ENCODE data around the gene ATG4A. TPM values are rescaled to one million over a fixed set of nuclear protein-coding genes. Genes with fewer than 3 reads are reported as not detected.

The ATG4A gene
- total and polyA plus RNA-seq, 9 of the 15 experiments (the other 6 are each of a cell fraction or from before 2014, with no cell fraction given), result 7.3 to 24.5 (median 16.6) TPM

DNA sequence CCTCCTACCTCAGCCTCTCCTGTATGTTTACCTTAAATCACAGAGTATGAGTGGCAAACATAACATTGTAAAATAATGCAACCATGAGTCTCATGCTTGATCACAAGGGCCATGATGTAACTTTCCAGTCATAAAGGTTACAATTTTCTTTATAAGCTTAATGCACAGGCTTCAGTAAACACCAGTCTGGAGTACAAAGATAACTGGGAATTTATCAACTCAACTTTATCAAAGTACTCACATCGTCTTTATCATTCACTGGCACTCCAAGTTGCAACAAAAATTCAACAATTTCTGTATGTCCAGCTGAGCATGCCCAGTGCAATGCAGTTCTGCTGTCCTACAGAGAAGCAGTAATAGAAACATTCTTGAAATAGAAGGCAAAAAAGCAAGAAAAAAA, 3.1 kb upstream of the ATG4A start (continued):
- TF ChIP-seq BRF1 (IDR thresholded peaks at IDR 0.05; ENCODE audit: borderline replicate concordance, extremely low read depth, insufficient read length) (no peak), NCOA1 (IDR thresholded peaks at IDR 0.05; ENCODE audit: low read depth) (0 out of 2 replicates have a peak, but pooled peaks have one; percentile 31), STAG1 (CRISPR knock-in tag; IDR thresholded peaks at IDR 0.05; ENCODE audit: borderline replicate concordance) (no peak), CBFA2T3 (IDR thresholded peaks at IDR 0.05) (peak; percentile 90), POLR2A (conservative IDR thresholded peaks at IDR 0.05) (no peak), ZNF3 (CRISPR knock-in tag; IDR thresholded peaks at IDR 0.05) (no peak), SRSF3 (IDR thresholded peaks at IDR 0.05; ENCODE audit: insufficient read depth, low read length) (no peak), RUNX1 (IDR thresholded peaks at IDR 0.05; ENCODE audit: low read depth) (no peak), RBM34 (IDR thresholded peaks at IDR 0.05; ENCODE audit: borderline replicate concordance, insufficient read depth, low read length) (no peak), HMG20B (CRISPR knock-in tag; IDR thresholded peaks at IDR 0.05) (no peak), GTF2A2 (tag; IDR thresholded peaks at IDR 0.05) (no peak), RBM39 (optimal IDR thresholded peaks at IDR 0.05; ENCODE audit: low read depth, low read length) (no peak), TCF3 (CRISPR knock-in tag; IDR thresholded peaks at IDR 0.05) (peak; percentile 88), PCBP2 (IDR thresholded peaks at IDR 0.05; ENCODE audit: low read depth, low read length, poor library complexity, severe bottlenecking) (no peak), ZNF124 (CRISPR knock-in tag; IDR thresholded peaks at IDR 0.05) (no peak), MAZ (CRISPR knock-in tag; conservative IDR thresholded peaks at IDR 0.05 in 1 of 2, IDR thresholded peaks at IDR 0.05 in 1 of 2) (no peak), PHF8 (IDR thresholded peaks at IDR 0.05; ENCODE audit: borderline replicate concordance, low read length) (no peak), DPF2 (IDR thresholded peaks at IDR 0.05) (peak; percentile 87), NUFIP1 (IDR thresholded peaks at IDR 0.05; ENCODE audit: partially characterized antibody) (no peak), ILF3 (IDR thresholded peaks at IDR 0.05; ENCODE audit: borderline replicate concordance) (no peak), TAF1 (IDR thresholded peaks at IDR 0.05; ENCODE audit: control insufficient read depth, extremely low read depth, insufficient read depth, low read length, severe bottlenecking) (no peak)
- TF ChIP-seq, protein P1, sequence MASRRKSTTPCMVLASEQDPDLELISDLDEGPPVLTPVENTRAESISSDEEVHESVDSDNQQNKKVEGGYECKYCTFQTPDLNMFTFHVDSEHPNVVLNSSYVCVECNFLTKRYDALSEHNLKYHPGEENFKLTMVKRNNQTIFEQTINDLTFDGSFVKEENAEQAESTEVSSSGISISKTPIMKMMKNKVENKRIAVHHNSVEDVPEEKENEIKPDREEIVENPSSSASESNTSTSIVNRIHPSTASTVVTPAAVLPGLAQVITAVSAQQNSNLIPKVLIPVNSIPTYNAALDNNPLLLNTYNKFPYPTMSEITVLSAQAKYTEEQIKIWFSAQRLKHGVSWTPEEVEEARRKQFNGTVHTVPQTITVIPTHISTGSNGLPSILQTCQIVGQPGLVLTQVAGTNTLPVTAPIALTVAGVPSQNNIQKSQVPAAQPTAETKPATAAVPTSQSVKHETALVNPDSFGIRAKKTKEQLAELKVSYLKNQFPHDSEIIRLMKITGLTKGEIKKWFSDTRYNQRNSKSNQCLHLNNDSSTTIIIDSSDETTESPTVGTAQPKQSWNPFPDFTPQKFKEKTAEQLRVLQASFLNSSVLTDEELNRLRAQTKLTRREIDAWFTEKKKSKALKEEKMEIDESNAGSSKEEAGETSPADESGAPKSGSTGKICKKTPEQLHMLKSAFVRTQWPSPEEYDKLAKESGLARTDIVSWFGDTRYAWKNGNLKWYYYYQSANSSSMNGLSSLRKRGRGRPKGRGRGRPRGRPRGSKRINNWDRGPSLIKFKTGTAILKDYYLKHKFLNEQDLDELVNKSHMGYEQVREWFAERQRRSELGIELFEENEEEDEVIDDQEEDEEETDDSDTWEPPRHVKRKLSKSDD (conservative IDR thresholded peaks at IDR 0.05; ENCODE audit: low read length), result no peak
- TF ChIP-seq, protein P2, sequence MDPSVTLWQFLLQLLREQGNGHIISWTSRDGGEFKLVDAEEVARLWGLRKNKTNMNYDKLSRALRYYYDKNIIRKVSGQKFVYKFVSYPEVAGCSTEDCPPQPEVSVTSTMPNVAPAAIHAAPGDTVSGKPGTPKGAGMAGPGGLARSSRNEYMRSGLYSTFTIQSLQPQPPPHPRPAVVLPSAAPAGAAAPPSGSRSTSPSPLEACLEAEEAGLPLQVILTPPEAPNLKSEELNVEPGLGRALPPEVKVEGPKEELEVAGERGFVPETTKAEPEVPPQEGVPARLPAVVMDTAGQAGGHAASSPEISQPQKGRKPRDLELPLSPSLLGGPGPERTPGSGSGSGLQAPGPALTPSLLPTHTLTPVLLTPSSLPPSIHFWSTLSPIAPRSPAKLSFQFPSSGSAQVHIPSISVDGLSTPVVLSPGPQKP (CRISPR knock-in tag; IDR thresholded peaks at IDR 0.05), result no peak
- TF ChIP-seq, protein P3, sequence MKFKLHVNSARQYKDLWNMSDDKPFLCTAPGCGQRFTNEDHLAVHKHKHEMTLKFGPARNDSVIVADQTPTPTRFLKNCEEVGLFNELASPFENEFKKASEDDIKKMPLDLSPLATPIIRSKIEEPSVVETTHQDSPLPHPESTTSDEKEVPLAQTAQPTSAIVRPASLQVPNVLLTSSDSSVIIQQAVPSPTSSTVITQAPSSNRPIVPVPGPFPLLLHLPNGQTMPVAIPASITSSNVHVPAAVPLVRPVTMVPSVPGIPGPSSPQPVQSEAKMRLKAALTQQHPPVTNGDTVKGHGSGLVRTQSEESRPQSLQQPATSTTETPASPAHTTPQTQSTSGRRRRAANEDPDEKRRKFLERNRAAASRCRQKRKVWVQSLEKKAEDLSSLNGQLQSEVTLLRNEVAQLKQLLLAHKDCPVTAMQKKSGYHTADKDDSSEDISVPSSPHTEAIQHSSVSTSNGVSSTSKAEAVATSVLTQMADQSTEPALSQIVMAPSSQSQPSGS (CRISPR knock-in tag; IDR thresholded peaks at IDR 0.05), result no peak
- TF ChIP-seq, protein P4, sequence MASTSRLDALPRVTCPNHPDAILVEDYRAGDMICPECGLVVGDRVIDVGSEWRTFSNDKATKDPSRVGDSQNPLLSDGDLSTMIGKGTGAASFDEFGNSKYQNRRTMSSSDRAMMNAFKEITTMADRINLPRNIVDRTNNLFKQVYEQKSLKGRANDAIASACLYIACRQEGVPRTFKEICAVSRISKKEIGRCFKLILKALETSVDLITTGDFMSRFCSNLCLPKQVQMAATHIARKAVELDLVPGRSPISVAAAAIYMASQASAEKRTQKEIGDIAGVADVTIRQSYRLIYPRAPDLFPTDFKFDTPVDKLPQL (IDR thresholded peaks at IDR 0.05; ENCODE audit: extremely low read depth, insufficient read length), result no peak

All from K562 (cell line).